Suprapubic skin (tissue), 4 donors: Measurements from ENCODE around the gene VASN.

Experiments
- CTCF ChIP-seq, 2 donors: fragments of 200-600 bp in 1 of 2; fragments of 450-650 bp in 1 of 2; sonication (generic) in 1 of 2; IDR thresholded peaks; one replicate each; pipeline ENCODE4 v1.5.1; 2016 to 2019; ENCODE audit warnings: antibody characterized with exemption in 2 of 2, mild to moderate bottlenecking in 1 of 2, moderate library complexity in 1 of 2
- POLR2A ChIP-seq, 2 donors: fragments of 450-650 bp; IDR thresholded peaks; one replicate each; pipeline ENCODE4 v1.6.1; 2017; ENCODE audit warnings: antibody characterized with exemption in 2 of 2, mild to moderate bottlenecking in 2 of 2, moderate library complexity in 2 of 2
- POLR2AphosphoS5 ChIP-seq, 3 donors: sonication (generic); formaldehyde crosslinking; IDR thresholded peaks; one replicate each; pipeline ENCODE4 v1.6.1; 2017; ENCODE audit warnings: antibody characterized with exemption in 3 of 3

DNA sequence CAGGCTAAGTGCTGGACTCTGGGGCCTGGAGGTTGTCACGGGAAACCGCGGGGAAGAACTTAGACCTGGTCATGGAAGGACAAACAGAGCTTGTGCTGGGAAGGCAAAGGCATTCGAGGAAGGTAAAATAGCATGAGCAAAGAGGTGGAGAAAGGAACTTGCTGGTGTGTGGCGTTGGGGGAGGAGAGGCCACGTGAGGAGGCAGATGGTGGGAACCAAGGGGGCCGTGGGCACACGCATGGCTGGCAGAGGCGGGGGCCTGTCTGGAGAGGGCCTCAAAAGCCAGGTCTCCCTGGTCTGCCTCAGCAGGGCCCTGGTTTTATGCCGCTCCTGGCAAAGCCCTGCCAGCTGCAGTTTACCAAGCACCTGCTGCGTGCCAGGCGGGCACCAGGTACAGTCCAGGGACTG is 29.4 kb downstream of the VASN start:
- no peak for TF ChIP-seq CTCF (IDR thresholded peaks at IDR 0.05)
- TF ChIP-seq POLR2A (IDR thresholded peaks at IDR 0.05), result no peak
- no peak for TF ChIP-seq POLR2AphosphoS5 (IDR thresholded peaks at IDR 0.05)
